H1 (cell line): ENCODE results near the gene ERFE. TPM values are rescaled to one million over a fixed set of nuclear protein-coding genes. Genes with fewer than 3 reads are reported as not detected.
A peak's percentile ranks its signal among the peaks of the same experiment; 100 is the strongest.

Experiments
- CTCF ChIA-PET: fragments of 300-600 bp; sonication (Branson Sonifier 250); formaldehyde crosslinking; loops from one replicate; lab custom pipeline; 2021; ENCODE audit not compliant: partially characterized antibody; lab: Charles Lee
- POLR2A ChIA-PET: fragments of 300-600 bp; sonication (Branson Sonifier 250); formaldehyde crosslinking; loops from one replicate; lab custom pipeline; 2021; ENCODE audit warnings: inconsistent platforms; ENCODE audit not compliant: partially characterized antibody; lab: Charles Lee
- DNase-seq, 2 experiments: peaks; one replicate each; pipeline versions ENCODE4 v3.0.0 to v3.0.0-alpha.2; 2010 to 2022; ENCODE audit warnings: low spot score in 2 of 2, low read depth in 1 of 2, mixed read lengths in 1 of 2
- FAIRE-seq: peaks from 2 replicates; lab custom pipeline; 2011; peaks lifted over from hg19 to GRCh38; lab: Jason Lieb, UNC
- H2AFZ ChIP-seq: 2 replicates; pipeline ENCODE4 v1.8.1; 2012; ENCODE audit warnings: low read length, inconsistent platforms
- H2AK5ac ChIP-seq: 2 replicates; pipeline ENCODE4 v1.6.1; 2013; ENCODE audit warnings: low read depth, low read length
- H2BK120ac ChIP-seq: replicated peaks from 2 replicates; pipeline ENCODE3; 2013; ENCODE audit warnings: low read depth, low read length, inconsistent platforms
- H2BK12ac ChIP-seq: 2 replicates; pipeline ENCODE4 v1.6.1; 2013; ENCODE audit warnings: low read depth, low read length
- H2BK15ac ChIP-seq: 2 replicates; pipeline ENCODE4 v1.6.1; 2013; ENCODE audit warnings: low read length
- H2BK20ac ChIP-seq: 2 replicates; pipeline ENCODE4 v1.6.1; 2013; ENCODE audit warnings: low read length
- H2BK5ac ChIP-seq: 2 replicates; pipeline ENCODE4 v1.6.1; 2013; ENCODE audit warnings: low read depth, low read length
- H3K14ac ChIP-seq: 2 replicates; pipeline ENCODE4 v1.6.1; 2013; ENCODE audit warnings: inconsistent platforms; ENCODE audit not compliant: insufficient read length
- H3K18ac ChIP-seq: 2 replicates; pipeline ENCODE4 v1.6.1; 2013; ENCODE audit warnings: low read length; ENCODE audit errors: extremely low read depth
- H3K23ac ChIP-seq: 2 replicates; pipeline ENCODE4 v1.6.1; 2013; ENCODE audit warnings: inconsistent platforms; ENCODE audit not compliant: insufficient read length
- H3K23me2 ChIP-seq: 2 replicates; pipeline ENCODE4 v1.6.1; 2013; ENCODE audit warnings: low read depth, low read length
- H3K27ac ChIP-seq: 2 replicates; pipeline ENCODE4 v1.6.1; 2011; ENCODE audit warnings: low read depth, low read length, inconsistent platforms
- H3K27me3 ChIP-seq, 4 experiments: replicated peaks in 1 of 4; 1 replicate in 1 of 4; 2 replicates in 3 of 4; pipeline versions ENCODE4 v1.6.1 to v1.8.1; 2011 to 2013; ENCODE audit warnings: low read length in 3 of 4, mild to moderate bottlenecking in 3 of 4, inconsistent platforms in 2 of 4, mixed read lengths in 2 of 4, moderate library complexity in 1 of 4; ENCODE audit not compliant: control insufficient read depth in 3 of 4, insufficient read depth in 3 of 4; ENCODE audit errors: extremely low read depth in 1 of 4
- H3K36me3 ChIP-seq, 4 experiments: 2 replicates each; pipeline versions ENCODE4 v1.6.1 to v1.8.1; 2011 to 2013; ENCODE audit warnings: mild to moderate bottlenecking in 4 of 4, low read length in 3 of 4, moderate library complexity in 2 of 4, control low read depth in 1 of 4, inconsistent platforms in 1 of 4; ENCODE audit not compliant: insufficient read depth in 4 of 4, control insufficient read depth in 2 of 4
- H3K4ac ChIP-seq: replicated peaks from 2 replicates; pipeline ENCODE3; 2013; ENCODE audit warnings: low read length, low read depth, mixed read lengths, inconsistent platforms; ENCODE audit not compliant: insufficient read length
- H3K4me1 ChIP-seq, 4 experiments: replicated peaks in 1 of 4; 1 replicate in 1 of 4; 2 replicates in 3 of 4; pipeline versions ENCODE4 v1.6.1 to v1.8.1; 2011 to 2013; ENCODE audit warnings: low read length in 3 of 4, inconsistent platforms in 2 of 4, mixed read lengths in 1 of 4; ENCODE audit not compliant: insufficient read depth in 4 of 4, control insufficient read depth in 3 of 4
- H3K4me2 ChIP-seq, 2 experiments: 2 replicates each; pipeline versions ENCODE4 v1.6.1 to v1.8.1; 2011 to 2013; ENCODE audit warnings: low read depth in 2 of 2, low read length in 2 of 2, control low read depth in 1 of 2, inconsistent platforms in 1 of 2, mild to moderate bottlenecking in 1 of 2; ENCODE audit not compliant: insufficient read depth in 1 of 2
- H3K4me3 ChIP-seq, 4 experiments: fragments of 200-600, 300-600 bp in 1 of 4; sonication (generic), shearing (Covaris generic), sonication (Bioruptor Twin) in 1 of 4; 2 replicates each; pipeline versions ENCODE4 v1.5.1 to v1.8.1; 2011 to 2016; ENCODE audit warnings: low read length in 4 of 4, low read depth in 3 of 4, control low read depth in 2 of 4, inconsistent platforms in 2 of 4, mild to moderate bottlenecking in 2 of 4, mixed read lengths in 1 of 4, moderate library complexity in 1 of 4; ENCODE audit not compliant: insufficient read depth in 2 of 4; ENCODE audit errors: extremely low read depth in 1 of 4
- H3K56ac ChIP-seq: replicated peaks from 2 replicates; pipeline ENCODE3; 2013; ENCODE audit warnings: low read depth, mild to moderate bottlenecking, mixed read lengths, low read length, inconsistent platforms; ENCODE audit not compliant: insufficient read length
- H3K79me1 ChIP-seq: 2 replicates; pipeline ENCODE4 v1.6.1; 2013; ENCODE audit warnings: low read depth, low read length, control low read depth
- H3K79me2 ChIP-seq, 2 experiments: 2 replicates each; pipeline versions ENCODE4 v1.6.1 to v1.8.1; 2012 to 2013; ENCODE audit warnings: low read length in 2 of 2, mild to moderate bottlenecking in 2 of 2, inconsistent platforms in 1 of 2; ENCODE audit not compliant: insufficient read depth in 2 of 2, control insufficient read depth in 1 of 2
- H3K9ac ChIP-seq, 4 experiments: replicated peaks in 1 of 4; 1 replicate in 1 of 4; 2 replicates in 3 of 4; pipeline versions ENCODE4 v1.6.1 to v1.8.1; 2011 to 2013; ENCODE audit warnings: low read depth in 3 of 4, low read length in 3 of 4, control low read depth in 2 of 4, mild to moderate bottlenecking in 2 of 4, moderate library complexity in 2 of 4, inconsistent platforms in 1 of 4; ENCODE audit errors: extremely low read depth in 1 of 4
- H3K9me3 ChIP-seq, 2 experiments: 2 replicates each; pipeline versions ENCODE4 v1.6.1 to v1.8.1; 2012 to 2013; ENCODE audit warnings: mild to moderate bottlenecking in 2 of 2, moderate library complexity in 2 of 2, control low read depth in 1 of 2, inconsistent platforms in 1 of 2, low read depth in 1 of 2, low read length in 1 of 2, mixed read lengths in 1 of 2; ENCODE audit not compliant: insufficient read depth in 2 of 2
- H4K20me1 ChIP-seq, 2 experiments: replicated peaks in 1 of 2; 2 replicates each; pipeline versions ENCODE3 to v1.8.1; 2011 to 2013; ENCODE audit warnings: inconsistent platforms in 2 of 2, low read length in 2 of 2, mild to moderate bottlenecking in 1 of 2; ENCODE audit not compliant: insufficient read depth in 2 of 2, control insufficient read depth in 1 of 2
- H4K5ac ChIP-seq: 2 replicates; pipeline ENCODE4 v1.6.1; 2013; ENCODE audit warnings: low read length, low read depth, mixed read lengths, inconsistent platforms; ENCODE audit not compliant: insufficient read length
- H4K8ac ChIP-seq: 2 replicates; pipeline ENCODE4 v1.8.0; 2013; ENCODE audit warnings: mild to moderate bottlenecking, moderate library complexity, low read length, inconsistent platforms; ENCODE audit not compliant: insufficient read depth; ENCODE audit errors: extremely low read depth
- H4K91ac ChIP-seq: replicated peaks from 2 replicates; pipeline ENCODE3; 2013; ENCODE audit warnings: low read length, mixed read lengths, inconsistent platforms; ENCODE audit not compliant: insufficient read length
- BACH1 ChIP-seq: IDR thresholded peaks from 2 replicates; pipeline ENCODE4 v1.6.1; 2012; ENCODE audit warnings: low read length, improper control_type of control experiment
- MAX ChIP-seq: IDR thresholded peaks from 2 replicates; pipeline ENCODE4 v1.6.1; 2012; ENCODE audit warnings: inconsistent platforms
- RFX5 ChIP-seq: IDR thresholded peaks from 2 replicates; pipeline ENCODE4 v1.6.1; 2011; ENCODE audit warnings: low read depth, low read length, improper control_type of control experiment, borderline replicate concordance
- TEAD4 ChIP-seq: IDR thresholded peaks from 2 replicates; pipeline ENCODE4 v1.6.1; 2012; ENCODE audit warnings: low read depth, low read length, inconsistent platforms, mixed read lengths
- WGBS, 2 experiments: shearing (Covaris generic) in 1 of 2; methylation state at CpG; one replicate each; pipeline versions ENCODE4 v1.1.6 to v1.1.7; 2013 to 2015; ENCODE audit warnings: low lambda C conversion rate in 2 of 2, mixed read lengths in 2 of 2, inconsistent platforms in 1 of 2, low coverage in 1 of 2, missing lambda C conversion rate in 1 of 2; ENCODE audit not compliant: insufficient replicate concordance in 2 of 2, insufficient coverage in 1 of 2, insufficient read length in 1 of 2; ENCODE audit errors: extremely low coverage in 1 of 2, missing lambda C conversion rate in 1 of 2; 5-methylcytosine and 5-hydroxymethylcytosine counted together
- polyA plus RNA-seq, 7 experiments: library from polyadenylated mRNA; depleted of rRNA in 3 of 7; stranded (reverse) in 5 of 7; unstranded in 2 of 7; fragments of >200 nt in 5 of 7; fragments of 200-250 nt in 2 of 7; gene quantifications; 1 replicate in 5 of 7; 2 replicates in 1 of 7; 4 replicates in 1 of 7; pipeline versions ENCODE4 v1.2.1 to v1.2.3, GENCODE V29; 2011 to 2013; ENCODE audit warnings: missing spikeins in 2 of 7, mixed read lengths in 2 of 7
- total RNA-seq: library from RNA; stranded (reverse); fragmentation: NEBNext Ultra II Directional; extraction: Animal tissue kit (Norgen Biotek cat#: 25700); gene quantifications from 2 replicates; pipeline ENCODE4 v1.2.1, GENCODE V29; 2021
- TF ChIP-seq, protein P1 (sequence below): IDR thresholded peaks from 2 replicates; pipeline ENCODE4 v1.6.1; 2012; ENCODE audit warnings: low read length, inconsistent platforms

The ERFE gene
- total and polyA plus RNA-seq, 2 of the 8 experiments (the other 6 are each of a cell fraction or from before 2014, with no cell fraction given): 2.5 to 3.6 TPM

DNA sequence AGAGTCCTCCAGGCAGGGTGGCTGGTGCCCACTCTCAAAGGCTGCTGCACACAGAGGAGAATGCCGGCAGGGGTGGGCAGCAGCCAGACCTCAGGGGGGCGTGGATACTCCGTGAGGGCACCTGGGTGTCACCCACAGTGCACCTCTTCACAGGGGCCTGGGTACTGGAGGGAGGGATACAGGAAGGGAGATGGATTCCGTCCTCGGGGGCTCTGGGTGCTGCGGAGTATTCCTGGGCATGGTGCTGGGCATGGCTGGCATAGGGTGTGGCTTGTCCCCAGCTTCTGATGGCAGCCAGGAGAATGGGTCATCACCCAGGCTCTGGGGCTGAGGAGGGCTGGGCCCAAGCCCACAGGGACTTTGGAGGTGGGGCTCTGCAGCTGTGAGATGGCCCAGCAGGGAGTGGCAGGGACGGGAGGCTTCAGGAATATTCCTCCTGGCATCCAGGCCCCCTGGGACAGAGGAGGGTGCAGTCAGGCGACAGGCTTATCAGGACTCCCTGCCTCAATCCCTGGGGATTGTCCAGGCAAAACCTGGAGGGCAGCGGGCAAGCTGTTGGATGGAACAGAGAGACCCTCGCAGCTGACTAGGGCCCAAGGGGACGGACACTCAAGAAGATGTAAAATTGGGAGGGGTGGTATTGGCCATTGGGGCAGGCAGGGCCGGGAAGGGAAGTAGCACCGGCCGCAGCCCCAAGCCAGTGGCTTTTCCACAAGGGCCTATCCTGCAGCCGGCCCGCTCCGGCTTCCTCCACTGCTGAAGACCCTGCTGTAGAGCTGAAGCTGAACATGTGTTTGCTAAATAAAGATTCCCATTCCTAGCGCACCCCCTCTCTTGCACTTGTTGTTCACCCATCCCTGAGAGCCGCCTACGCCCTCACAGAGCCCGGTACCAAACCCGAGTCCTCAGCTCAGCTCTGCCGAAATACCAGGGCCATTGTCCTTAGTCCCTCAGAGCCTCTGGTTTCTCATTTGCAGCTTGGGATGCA, 26.0 kb upstream of the ERFE start:
- H4K5ac ChIP-seq: no peak overlapping the region
- no peaks in the 10 kb centered on the region for H3K27me3 ChIP-seq
- H3K4me2 ChIP-seq: no peak overlapping the region
- H4K8ac ChIP-seq: peak overlapping the region; percentile 65; the same call in 1 of the 2 replicates
- H4K20me1 ChIP-seq: peaks cover 0 to 1% of the 10 kb centered on the region in 2 experiments
- DNase-seq: no peak
- no peaks in the 10 kb centered on the region for H3K9me3 ChIP-seq
- H3K4me3 ChIP-seq: no peak overlapping the region
- no peak overlapping the region for H2BK15ac ChIP-seq
- H3K36me3 ChIP-seq: no peaks in the 10 kb centered on the region
- no peak overlapping the region for H2BK5ac ChIP-seq
- FAIRE-seq: no peak
- H3K23ac ChIP-seq: no peak overlapping the region
- no peak overlapping the region for H3K27ac ChIP-seq
- no peak overlapping the region for H2BK12ac ChIP-seq
- no peak overlapping the region for H4K91ac ChIP-seq
- H3K56ac ChIP-seq: no peak overlapping the region
- no peak overlapping the region for H2BK120ac ChIP-seq
- peaks cover 0 to 13% (median 0%) of the 10 kb centered on the region in 4 experiments; a peak in 2 of 7 replicates for H3K4me1 ChIP-seq
- CTCF ChIA-PET: interaction anchor here (1.1 to 3.1 kb wide), 7 partner anchors 12 to 35 kb away, joined by 3 to 24 read pairs (median 4); no protein-coding TSS in a partner anchor
- H2AK5ac ChIP-seq: no peak overlapping the region
- no peak overlapping the region for H3K9ac ChIP-seq
- no peak overlapping the region for H2AFZ ChIP-seq
- no peaks in the 10 kb centered on the region for H3K79me1 ChIP-seq
- no peaks in the 10 kb centered on the region for H3K23me2 ChIP-seq
- H3K14ac ChIP-seq: no peak overlapping the region
- no peak for TF ChIP-seq BACH1
- TF ChIP-seq, protein P1, sequence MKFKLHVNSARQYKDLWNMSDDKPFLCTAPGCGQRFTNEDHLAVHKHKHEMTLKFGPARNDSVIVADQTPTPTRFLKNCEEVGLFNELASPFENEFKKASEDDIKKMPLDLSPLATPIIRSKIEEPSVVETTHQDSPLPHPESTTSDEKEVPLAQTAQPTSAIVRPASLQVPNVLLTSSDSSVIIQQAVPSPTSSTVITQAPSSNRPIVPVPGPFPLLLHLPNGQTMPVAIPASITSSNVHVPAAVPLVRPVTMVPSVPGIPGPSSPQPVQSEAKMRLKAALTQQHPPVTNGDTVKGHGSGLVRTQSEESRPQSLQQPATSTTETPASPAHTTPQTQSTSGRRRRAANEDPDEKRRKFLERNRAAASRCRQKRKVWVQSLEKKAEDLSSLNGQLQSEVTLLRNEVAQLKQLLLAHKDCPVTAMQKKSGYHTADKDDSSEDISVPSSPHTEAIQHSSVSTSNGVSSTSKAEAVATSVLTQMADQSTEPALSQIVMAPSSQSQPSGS: no peak
- TF ChIP-seq TEAD4: no peak
- TF ChIP-seq RFX5: no peak
- no peak for TF ChIP-seq MAX
- no peak overlapping the region for H3K4ac ChIP-seq
- POLR2A ChIA-PET: interaction anchor here (0.6 kb wide), 1 partner anchor 97 kb away, joined by 3 read pairs; no protein-coding TSS in a partner anchor
- no peak overlapping the region for H3K18ac ChIP-seq
- H3K79me2 ChIP-seq: no peaks in the 10 kb centered on the region
- H2BK20ac ChIP-seq: no peak overlapping the region
- WGBS, 2 experiments: 88% methylated on average over 23 of the region's 23 CpGs; no CpG with 5 or more reads in 1 of the 2 experiments
